ENCODE results near the gene DZIP1.

Gene DZIP1

DNA sequence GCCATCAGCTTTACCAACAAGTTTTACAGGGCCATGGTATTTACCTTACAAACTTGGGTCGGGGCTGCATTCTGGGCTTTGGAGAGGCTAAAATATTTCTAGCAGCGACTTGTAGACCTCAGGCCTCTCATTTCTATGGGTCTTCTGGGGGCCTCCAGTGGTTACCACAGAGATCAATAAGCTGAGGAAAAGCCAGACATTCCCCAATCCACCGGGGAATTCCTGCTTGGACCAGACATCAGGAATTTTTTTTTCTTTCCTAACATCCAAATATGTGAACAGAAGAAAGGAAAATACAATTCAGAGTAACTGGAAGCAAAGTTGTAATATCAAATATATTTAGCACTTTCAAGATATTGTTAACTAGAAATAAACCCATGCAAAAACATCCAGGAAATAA, 1.5 kb downstream of the DZIP1 start:
- no peak for DNase-seq

DNA sequence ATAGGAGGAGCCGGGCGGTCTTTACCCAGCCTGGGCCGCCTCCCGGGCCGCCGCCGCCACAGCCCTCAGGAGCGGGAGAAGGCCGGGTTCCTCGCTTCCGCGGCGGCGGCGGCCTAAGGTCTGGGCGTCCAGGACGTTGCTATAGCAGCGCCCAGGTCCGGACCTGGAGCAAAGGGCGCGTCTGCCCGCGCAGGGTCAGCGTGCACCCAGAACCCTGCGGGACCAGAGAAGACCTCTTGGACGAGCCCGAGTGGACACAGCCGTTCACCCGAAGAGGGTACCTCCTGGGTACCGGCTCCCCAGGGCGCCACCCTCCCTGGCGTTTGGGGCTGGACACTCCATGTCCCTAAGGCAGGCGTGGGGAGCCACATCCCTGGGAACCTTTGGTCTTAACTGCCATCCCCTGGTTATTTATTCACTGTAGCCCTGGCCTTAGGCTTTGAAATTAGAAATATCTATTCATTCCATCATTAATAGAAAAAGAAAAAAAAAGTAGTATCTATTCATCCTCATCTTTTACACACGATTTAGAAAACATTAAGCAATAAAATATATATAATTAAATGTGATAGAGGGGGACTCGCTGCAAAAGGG, 2.4 kb downstream of the DZIP1 start:
- peak in 3 of 4 experiments; percentile 5 to 52 (median 26) for DNase-seq

- DNase-seq: no peak
Observed at GRCh38 chr13:95641291-95642027, 3.0 kb downstream of the DZIP1 start.

GRCh38 chr13:95636853-95637252, 7.7 kb downstream of the DZIP1 start:
- DNase-seq: no peak

DNA sequence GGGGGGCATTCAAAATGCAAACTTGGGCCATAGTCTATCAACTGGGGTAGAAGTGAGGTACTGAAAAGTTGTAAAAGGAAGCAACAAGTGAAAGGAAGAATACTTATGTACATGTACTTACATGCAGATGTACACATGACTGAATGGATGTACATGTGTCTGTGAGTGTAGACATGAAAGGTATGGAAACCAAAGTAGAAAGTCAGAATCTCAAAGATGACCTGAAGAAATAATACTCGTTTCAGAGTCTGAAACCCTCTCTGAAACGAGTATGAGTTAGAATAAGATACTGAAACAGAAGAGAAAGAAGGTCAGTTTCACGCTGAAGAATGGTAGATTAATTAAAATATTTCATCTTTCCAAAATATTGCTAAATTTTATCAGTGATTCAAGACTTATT, 13.9 kb downstream of the DZIP1 start:
- DNase-seq: no peak

GRCh38 chr13:95629071-95629470, 15.4 kb downstream of the DZIP1 start:
- DNase-seq: no peak

DNA sequence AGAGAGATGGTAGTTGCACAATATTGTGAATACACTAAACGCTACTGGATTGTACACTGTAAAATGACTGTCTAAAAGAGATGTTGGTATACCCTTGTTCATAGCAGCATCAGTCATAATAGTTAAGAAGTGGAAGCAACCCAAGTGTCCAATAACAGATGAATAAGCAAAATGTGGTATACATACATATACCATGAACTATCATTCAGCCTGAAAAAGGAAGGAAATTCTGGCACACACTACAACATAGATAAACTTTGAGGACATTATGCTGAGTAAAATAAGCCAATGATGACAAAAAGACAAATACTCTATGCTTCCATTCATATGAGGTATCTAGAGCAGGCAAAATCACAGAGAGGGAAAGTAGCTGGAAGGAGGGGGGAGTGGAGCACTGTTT, 16.0 kb downstream of the DZIP1 start:
- DNase-seq: no peak

DNA sequence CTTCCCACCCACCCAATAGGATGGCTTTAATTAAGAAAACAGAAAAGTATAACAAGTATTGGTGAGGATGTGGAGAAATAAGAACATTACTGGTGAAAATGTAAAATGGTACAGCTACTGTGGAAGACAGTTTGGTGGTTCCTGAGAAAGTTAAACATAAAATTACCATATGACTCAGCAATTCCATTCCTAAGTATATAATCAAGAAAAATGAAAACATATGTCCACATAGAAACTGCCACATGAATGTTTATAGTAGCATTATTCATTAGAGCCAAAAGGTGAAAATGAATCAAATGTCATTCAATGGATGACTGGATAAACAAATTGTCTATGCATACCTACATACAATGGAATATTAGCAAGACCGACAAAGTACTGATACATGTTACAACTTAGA, 16.9 kb downstream of the DZIP1 start:
- no peak for DNase-seq

DNA sequence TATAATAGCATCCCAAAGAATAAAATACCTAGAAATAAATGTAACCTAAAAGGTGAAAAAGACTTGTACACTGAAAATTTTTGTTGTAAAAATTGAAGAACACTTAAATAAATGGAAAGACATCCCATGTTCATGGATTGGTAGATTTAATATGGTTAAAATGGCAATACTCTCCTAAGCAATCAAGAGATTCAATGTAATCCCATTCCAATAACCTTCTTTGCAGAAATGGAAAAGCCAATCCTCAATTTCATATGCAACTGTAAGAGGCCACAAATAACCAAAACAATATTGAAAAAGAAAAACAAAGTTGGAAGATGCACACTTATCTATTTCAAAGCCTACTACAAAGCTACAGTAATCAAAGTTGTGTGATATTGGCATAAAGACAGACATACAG, 17.7 kb downstream of the DZIP1 start:
- DNase-seq: no peak

GRCh38 chr13:95624020-95624419, 20.5 kb downstream of the DZIP1 start:
- peak; percentile 46 to 81 (median 69) for DNase-seq

- DNase-seq: no peak
Observed at GRCh38 chr13:95623141-95623540, 21.4 kb downstream of the DZIP1 start.

GRCh38 chr13:95620825-95621498, 23.5 kb downstream of the DZIP1 start:
- no peak for DNase-seq

- peak; percentile 5 to 54 (median 34) for DNase-seq
Observed at GRCh38 chr13:95620030-95620824, 24.3 kb downstream of the DZIP1 start.

DNA sequence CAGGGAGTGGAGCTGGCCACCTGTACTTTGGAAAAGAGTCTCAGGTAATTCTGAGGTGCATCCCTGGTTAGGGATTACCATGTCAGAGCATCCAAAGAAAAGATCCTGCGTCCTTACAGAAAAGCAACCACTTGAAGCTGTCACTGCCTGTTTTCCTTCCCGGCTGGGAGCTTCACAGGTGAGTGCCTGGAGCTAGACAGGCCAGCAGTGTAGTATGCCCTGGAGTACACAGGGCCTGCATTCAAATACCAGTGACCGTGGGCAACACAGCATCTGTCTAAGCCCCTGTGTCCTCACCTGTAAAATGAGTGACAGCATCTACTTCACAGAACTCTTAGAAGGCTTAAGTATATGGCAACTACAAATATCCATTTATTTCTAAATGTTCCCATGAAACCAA, 29.0 kb downstream of the DZIP1 start:
- no peak for DNase-seq

DNA sequence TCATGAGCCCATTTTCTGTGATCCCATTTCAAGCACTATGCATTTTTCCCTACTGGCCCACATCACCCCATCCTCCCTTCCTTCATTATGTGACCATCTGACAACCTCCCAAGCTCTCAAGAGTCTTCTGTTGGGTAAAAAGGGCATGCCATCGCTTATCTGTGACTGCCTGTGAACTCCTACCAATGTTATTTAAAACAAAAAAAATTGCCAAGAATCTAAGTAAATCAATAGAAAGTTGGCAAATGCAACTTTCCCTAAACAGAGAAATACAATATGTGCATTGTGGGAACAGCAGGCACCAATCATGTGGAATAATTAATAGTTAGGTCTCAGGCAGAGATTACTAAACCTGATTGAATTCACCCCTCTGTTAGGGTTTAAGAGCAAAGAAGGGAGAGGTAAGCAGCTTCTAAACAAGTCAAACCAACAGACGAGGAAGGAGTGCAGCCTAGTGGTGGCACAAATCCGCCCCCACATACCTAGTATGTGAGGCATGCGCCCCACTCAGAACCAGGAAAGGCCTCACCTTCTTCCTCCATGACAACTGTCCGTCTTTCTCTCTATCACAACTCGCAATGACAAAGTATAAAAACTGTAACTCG, 29.8 kb downstream of the DZIP1 start:
- no peak for DNase-seq

DNA sequence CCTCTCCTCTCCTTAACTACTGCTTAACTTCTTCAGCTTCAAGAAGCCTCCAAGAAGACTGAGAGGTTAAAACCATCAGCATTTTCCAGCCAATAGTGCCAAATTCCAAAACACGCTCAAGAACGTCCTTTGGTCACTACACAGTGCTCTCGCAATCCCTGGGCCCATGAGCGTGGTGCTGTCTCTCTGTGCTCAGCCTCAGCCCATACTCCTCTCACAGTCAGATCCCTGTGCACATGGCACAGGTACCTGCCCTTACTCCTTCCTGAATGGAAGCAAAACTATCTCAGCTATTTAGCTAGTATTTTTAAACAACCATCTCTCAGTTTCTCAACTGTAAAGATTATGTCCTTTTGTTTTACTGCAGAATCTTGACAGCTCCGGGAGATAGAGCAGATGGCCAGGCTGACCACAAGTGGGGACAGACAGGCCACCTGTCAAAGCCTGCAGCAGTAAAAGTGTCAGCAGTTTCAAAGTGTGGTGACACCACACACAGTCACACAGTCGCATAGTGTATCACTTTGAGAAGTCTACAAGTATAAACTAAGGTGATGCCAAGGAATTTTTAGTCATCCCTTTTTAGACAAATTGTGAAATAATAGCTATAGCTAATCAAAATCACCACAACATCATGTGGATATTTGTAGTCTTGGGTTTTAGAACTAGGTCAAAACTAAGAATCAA, 35.7 kb downstream of the DZIP1 start:
- no peak for DNase-seq

DNA sequence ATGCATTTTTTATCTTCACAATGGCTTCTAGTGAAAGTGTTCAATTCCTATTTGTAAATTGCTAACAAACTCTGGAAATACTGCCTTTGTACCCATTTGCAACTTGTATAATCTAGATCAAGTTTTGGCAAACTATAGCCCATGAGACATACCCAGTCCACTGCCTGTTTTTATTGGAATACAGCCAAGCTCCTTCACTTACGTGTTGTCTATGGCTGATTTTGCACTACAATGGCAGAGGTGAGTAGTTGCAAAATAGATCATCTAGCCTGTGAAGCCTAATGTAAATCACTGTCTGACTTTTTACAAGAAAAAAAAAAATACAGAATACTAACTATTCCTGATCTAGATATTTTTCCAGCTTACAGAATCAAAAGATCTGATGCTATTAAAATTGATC, 37.1 kb downstream of the DZIP1 start:
- no peak for DNase-seq

GRCh38 chr13:95605448-95606125, 38.9 kb downstream of the DZIP1 start:
- no peak for DNase-seq

DNA sequence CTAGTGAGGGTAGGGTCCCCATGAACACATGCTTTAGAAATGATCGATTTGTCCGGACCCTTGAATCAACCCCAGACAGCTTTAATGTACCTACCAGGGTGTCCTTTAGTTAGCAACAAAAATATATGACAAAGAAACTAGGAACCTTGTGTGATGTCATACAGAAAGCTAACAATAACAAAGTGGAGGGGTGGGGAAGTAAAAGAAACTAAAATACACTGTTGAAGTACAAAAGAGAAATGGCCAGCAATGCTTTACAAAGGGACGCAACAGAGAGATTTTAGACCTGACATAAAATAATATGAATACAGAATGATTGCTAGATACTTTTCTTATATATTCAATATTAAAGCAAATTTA, 40.0 kb downstream of the DZIP1 start:
- DNase-seq: peak in 1 of 4 experiments; percentile 9

DNA sequence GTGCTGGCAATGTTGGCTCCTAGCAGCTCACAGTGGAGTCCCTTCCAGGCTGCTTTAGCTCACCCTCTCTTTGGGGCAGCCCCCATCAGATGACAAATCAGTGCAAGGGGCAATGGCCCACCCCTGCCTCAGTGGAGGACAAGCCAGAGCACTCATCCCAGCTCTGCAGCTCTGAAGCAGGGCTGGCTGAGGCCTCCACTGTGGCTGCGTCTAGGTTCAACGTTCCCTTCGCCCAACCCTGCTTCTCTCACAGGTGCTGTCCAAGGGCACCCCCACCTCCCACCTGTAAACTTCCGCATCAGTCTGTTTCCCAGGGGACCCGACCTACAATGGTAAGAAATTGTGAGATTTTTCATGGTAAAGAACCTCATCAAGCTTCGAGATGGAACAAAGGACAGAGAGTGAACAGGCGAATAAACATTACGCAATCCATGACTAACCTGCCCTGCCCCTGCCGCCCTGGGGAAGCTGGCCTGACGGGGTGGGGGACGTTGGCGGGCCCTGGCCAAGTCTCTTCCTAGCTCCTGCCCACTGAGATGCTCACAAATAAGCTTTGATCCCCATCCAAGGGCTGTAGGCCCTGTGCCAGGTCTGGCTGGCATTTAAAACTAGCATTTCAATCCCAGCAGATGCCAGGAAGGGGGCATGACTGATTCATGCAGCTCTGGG, 40.5 kb downstream of the DZIP1 start:
- DNase-seq: peak in 2 of 4 experiments; percentile 4 to 6

- DNase-seq: no peak
Observed at GRCh38 chr13:95601906-95602305, 42.6 kb downstream of the DZIP1 start.
